HepG2 (cell line): ENCODE results near the gene PDGFB. TPM values are rescaled to one million over a fixed set of nuclear protein-coding genes. Genes with fewer than 3 reads are reported as not detected.
A peak's percentile ranks its signal among the peaks of the same experiment; 100 is the strongest.

Experiments
- DR1 ChIP-seq: sonication (generic); formaldehyde crosslinking; IDR thresholded peaks from 2 replicates; pipeline ENCODE4 v1.8.0; 2021; ENCODE audit warnings: mild to moderate bottlenecking, missing genetic modification reagents, inconsistent platforms
- GABPA ChIP-seq, 2 experiments: IDR thresholded peaks; 2 replicates each; pipeline ENCODE4 v1.6.1; 2011 to 2016; ENCODE audit warnings: low read depth in 2 of 2, low read length in 1 of 2, missing biosample characterization in 1 of 2, missing genetic modification characterization in 1 of 2
- GABPB1 ChIP-seq: IDR thresholded peaks from 2 replicates; pipeline ENCODE4 v1.6.1; 2016; ENCODE audit warnings: mild to moderate bottlenecking, missing genetic modification reagents, moderate library complexity, missing compliant biosample characterization
- GATAD2A ChIP-seq: IDR thresholded peaks from 2 replicates; pipeline ENCODE4 v1.6.1; 2016
- HNRNPLL ChIP-seq: fragments of 200-400 bp; formaldehyde crosslinking; IDR thresholded peaks from 2 replicates; pipeline ENCODE4 v1.6.1; 2017; ENCODE audit warnings: mild to moderate bottlenecking, low read depth, low read length; ENCODE audit not compliant: poor library complexity, severe bottlenecking
- JUNB ChIP-seq: sonication (generic); formaldehyde crosslinking; IDR thresholded peaks from 2 replicates; pipeline ENCODE4 v1.8.0; 2022; ENCODE audit warnings: missing genetic modification reagents, mild to moderate bottlenecking, borderline replicate concordance
- MLLT10 ChIP-seq: sonication (generic); formaldehyde crosslinking; IDR thresholded peaks from 2 replicates; pipeline ENCODE4 v1.4.0; 2020; ENCODE audit warnings: missing genetic modification reagents
- NCOA2 ChIP-seq: sonication (generic); formaldehyde crosslinking; IDR thresholded peaks from 2 replicates; pipeline ENCODE4 v1.8.0; 2022; ENCODE audit warnings: inconsistent platforms
- NFKBIZ ChIP-seq: IDR thresholded peaks from 2 replicates; pipeline ENCODE4 v1.6.1; 2018; ENCODE audit warnings: missing genetic modification reagents, missing compliant biosample characterization
- PRPF4 ChIP-seq: fragments of 200-400 bp; formaldehyde crosslinking; IDR thresholded peaks from 2 replicates; pipeline ENCODE4 v1.6.1; 2016; ENCODE audit warnings: low read length, low read depth; ENCODE audit not compliant: poor library complexity, severe bottlenecking
- RBFOX2 ChIP-seq: fragments of 200-400 bp; formaldehyde crosslinking; IDR thresholded peaks from 2 replicates; pipeline ENCODE4 v1.6.1; 2017; ENCODE audit warnings: low read depth, mild to moderate bottlenecking, low read length
- RFXAP ChIP-seq: sonication (generic); formaldehyde crosslinking; IDR thresholded peaks from 2 replicates; pipeline ENCODE4 v1.4.0; 2020; ENCODE audit warnings: missing genetic modification reagents, borderline replicate concordance
- SAP130 ChIP-seq: IDR thresholded peaks from 2 replicates; pipeline ENCODE4 v1.6.1; 2016; ENCODE audit warnings: low read depth
- SP140L ChIP-seq: sonication (generic); formaldehyde crosslinking; IDR thresholded peaks from 2 replicates; pipeline ENCODE4 v1.4.0; 2020; ENCODE audit warnings: missing genetic modification reagents, borderline replicate concordance
- SPEN ChIP-seq: sonication (generic); formaldehyde crosslinking; IDR thresholded peaks from 2 replicates; pipeline ENCODE4 v1.5.1; 2020; ENCODE audit warnings: low read depth, mild to moderate bottlenecking, missing genetic modification reagents
- SRSF9 ChIP-seq: fragments of 200-400 bp; formaldehyde crosslinking; IDR thresholded peaks from 2 replicates; pipeline ENCODE4 v1.6.1; 2018; ENCODE audit warnings: borderline replicate concordance, mild to moderate bottlenecking, low read depth, low read length; ENCODE audit not compliant: insufficient read depth, poor library complexity, severe bottlenecking
- SYNCRIP ChIP-seq: fragments of 200-400 bp; formaldehyde crosslinking; IDR thresholded peaks from 2 replicates; pipeline ENCODE4 v1.6.1; 2018; ENCODE audit warnings: mild to moderate bottlenecking, low read depth, low read length; ENCODE audit not compliant: insufficient read depth
- UBTF ChIP-seq: sonication (generic); formaldehyde crosslinking; IDR thresholded peaks from 2 replicates; pipeline ENCODE4 v1.4.0; 2020; ENCODE audit warnings: mild to moderate bottlenecking, missing genetic modification reagents
- ZBTB4 ChIP-seq: sonication (generic); formaldehyde crosslinking; IDR thresholded peaks from 2 replicates; pipeline ENCODE4 v1.4.0; 2020; ENCODE audit warnings: missing genetic modification reagents, mild to moderate bottlenecking, borderline replicate concordance
- ZNF282 ChIP-seq: fragments of 450-650 bp; IDR thresholded peaks from 2 replicates; pipeline ENCODE4 v1.6.1; 2018; ENCODE audit not compliant: partially characterized antibody
- ZNF556 ChIP-seq: sonication (generic); formaldehyde crosslinking; IDR thresholded peaks from 2 replicates; pipeline ENCODE4 v1.4.0; 2020; ENCODE audit warnings: mild to moderate bottlenecking, missing genetic modification reagents, borderline replicate concordance
- ZNF639 ChIP-seq: conservative IDR thresholded peaks from 2 replicates; pipeline ENCODE4 v1.6.1; 2018; ENCODE audit warnings: missing genetic modification reagents
- ZNF773 ChIP-seq: sonication (generic); formaldehyde crosslinking; IDR thresholded peaks from 2 replicates; pipeline ENCODE4 v1.4.0; 2020; ENCODE audit warnings: missing genetic modification reagents, borderline replicate concordance
- ZNF850 ChIP-seq: sonication (generic); formaldehyde crosslinking; conservative IDR thresholded peaks from 2 replicates; pipeline ENCODE4 v1.9.0; 2021; ENCODE audit warnings: mild to moderate bottlenecking, missing genetic modification reagents
- polyA plus RNA-seq, 8 experiments: library from polyadenylated mRNA; depleted of rRNA in 3 of 8; stranded (reverse) in 7 of 8; unstranded in 1 of 8; fragments of >200 nt; fragmentation: Illumina TruSeq in 4 of 8; extraction: Trizol in 4 of 8; gene quantifications; 2 replicates each; pipeline versions ENCODE4 v1.2.1 to v1.2.3, GENCODE V29; 2011 to 2016; ENCODE audit warnings: low read depth in 4 of 8, missing spikeins in 1 of 8, mixed read lengths in 1 of 8; ENCODE audit not compliant: insufficient read depth in 1 of 8
- total RNA-seq, 5 experiments: library from RNA; depleted of rRNA; stranded (reverse); fragments of >200 nt; fragmentation: Illumina TruSeq; extraction: Trizol; gene quantifications; 2 replicates each; pipeline ENCODE4 v1.2.3, GENCODE V29; 2016; ENCODE audit warnings: low read depth in 1 of 5

PDGFB gene
- total and polyA plus RNA-seq, 2 of the 13 experiments (the other 11 are each of a cell fraction or from before 2014, with no cell fraction given): 1.4 to 10.1 TPM

- peak; percentile 36; the same call in 1 of the 2 replicates for TF ChIP-seq UBTF (CRISPR knock-in tag)
- no peak for TF ChIP-seq ZNF282
- no peak for TF ChIP-seq NCOA2
- TF ChIP-seq GATAD2A (CRISPR knock-in tag): 0 out of 2 replicates have a peak, but pooled peaks have one; percentile 42
- TF ChIP-seq SP140L (CRISPR knock-in tag): no peak
- TF ChIP-seq HNRNPLL: no peak
- TF ChIP-seq ZNF639 (CRISPR knock-in tag): no peak
- TF ChIP-seq SYNCRIP: no peak
- TF ChIP-seq ZNF773 (CRISPR knock-in tag): no peak
- TF ChIP-seq SRSF9: no peak
- peak; percentile 45 for TF ChIP-seq GABPB1 (CRISPR knock-in tag)
- no peak for TF ChIP-seq JUNB (CRISPR knock-in tag)
- TF ChIP-seq SAP130 (CRISPR knock-in tag): peak; percentile 64
- TF ChIP-seq RBFOX2: peak; percentile 72
- TF ChIP-seq MLLT10 (CRISPR knock-in tag): no peak
- 0 out of 2 replicates have a peak, but pooled peaks have one; percentile 14 for TF ChIP-seq ZBTB4 (CRISPR knock-in tag)
- TF ChIP-seq ZNF556: 0 out of 2 replicates have a peak, but pooled peaks have one; percentile 27
- no peak for TF ChIP-seq SPEN (CRISPR knock-in tag)
- no peak for TF ChIP-seq RFXAP
- TF ChIP-seq GABPA (IDR thresholded peaks at IDR 0.05; ENCODE audit: low read depth, low read length): no peak
- no peak for TF ChIP-seq GABPA (CRISPR knock-in tag; IDR thresholded peaks at IDR 0.05; ENCODE audit: low read depth)
- no peak for TF ChIP-seq ZNF850
- no peak for TF ChIP-seq NFKBIZ (CRISPR knock-in tag)
- TF ChIP-seq DR1 (CRISPR knock-in tag): no peak
- TF ChIP-seq PRPF4: no peak
These were observed 1.2 kb downstream of the PDGFB start (continued) for GRCh38 chr22:39243439-39244135.
